GM18507 (cell line): ENCODE measurements around the gene CTH.

Source experiments
- DNase-seq: peaks from one replicate; pipeline ENCODE4 v3.0.0; 2011; ENCODE audit warnings: low read depth; ENCODE audit not compliant: insufficient read length; ENCODE audit errors: extremely low spot score
- FAIRE-seq: peaks from 2 replicates; lab custom pipeline; 2011; peaks lifted over from hg19 to GRCh38; lab: Jason Lieb, UNC

CTH gene

DNA sequence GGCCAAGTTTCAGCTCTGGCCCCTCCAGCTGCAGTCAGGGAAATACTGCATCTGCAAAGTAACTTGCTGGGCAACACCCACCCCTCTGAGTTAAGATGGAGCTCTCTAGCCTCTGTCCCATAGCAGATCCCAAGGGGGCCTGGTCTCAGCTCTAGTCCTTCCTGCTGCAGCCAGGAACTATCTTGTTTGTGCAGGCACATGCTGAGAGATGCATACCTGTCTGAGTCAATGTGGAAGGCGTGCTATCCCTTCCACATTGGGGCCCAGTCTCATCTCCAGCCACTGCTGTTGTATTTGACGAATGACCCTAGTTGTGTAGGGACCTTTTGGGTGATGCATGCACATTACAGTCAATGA, 76.4 kb downstream of the CTH start:
- FAIRE-seq = no peak

DNA sequence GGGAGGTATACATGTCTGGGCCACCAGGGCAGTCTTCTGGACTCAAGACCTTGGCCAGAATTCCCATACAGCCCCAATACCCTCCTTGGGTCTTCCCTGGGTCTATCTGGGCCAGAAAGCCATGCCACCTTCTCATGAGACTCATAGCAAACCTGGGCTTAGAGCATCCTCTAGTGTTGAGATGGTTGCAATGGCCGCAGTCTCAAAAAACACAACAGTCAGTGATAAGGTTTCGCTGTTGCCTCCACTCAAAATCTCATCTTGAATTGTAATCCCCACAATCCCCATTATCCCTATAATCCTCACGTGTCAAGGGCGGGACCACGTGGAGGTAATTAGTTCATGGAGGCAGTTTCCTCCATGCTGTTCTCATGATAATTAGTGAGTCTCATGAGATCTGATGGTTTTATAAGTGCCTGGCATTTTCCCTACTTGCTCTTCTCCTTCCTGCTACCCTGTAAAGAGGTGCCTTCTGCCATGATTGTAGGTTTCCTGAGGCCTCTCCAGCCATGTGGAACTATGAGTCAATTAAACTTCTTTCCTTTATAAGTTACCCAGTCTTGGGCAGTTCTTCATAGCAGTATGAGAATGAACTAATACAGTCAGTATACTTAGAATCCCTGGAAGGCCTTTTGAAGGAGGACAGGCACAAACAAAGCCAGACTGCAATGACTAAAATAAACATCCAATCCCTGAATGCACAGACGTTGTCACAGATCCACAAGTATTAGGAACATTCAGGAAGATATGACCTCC, 77.0 kb downstream of the CTH start:
- DNase-seq (no peak), FAIRE-seq (peak; percentile 78)

More for the DNA sequence above, 76.4 kb downstream of the CTH start:
- no peak for DNase-seq
